ENCODE data around the gene TTC9.

DNA sequence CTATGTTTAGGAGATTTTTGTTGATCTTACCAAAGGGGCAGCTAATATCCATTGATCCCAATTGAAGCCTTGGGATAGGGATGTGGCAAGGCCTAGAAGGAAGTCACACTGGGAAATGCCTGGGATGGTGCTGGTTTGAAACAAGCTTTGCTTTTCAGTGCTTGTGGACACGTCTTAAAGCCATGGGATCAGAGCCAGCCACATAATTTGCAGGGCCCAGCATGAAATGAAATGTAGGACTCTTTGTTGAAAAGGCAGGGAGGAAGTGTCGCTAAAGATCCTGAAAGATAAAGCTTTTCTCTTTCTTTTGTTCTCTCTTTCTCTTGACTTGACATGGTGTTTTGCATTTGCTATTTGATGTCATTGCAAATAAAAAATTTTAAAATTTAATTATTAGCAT, 5.0 kb downstream of the TTC9 start:
- TF ChIP-seq, protein P1, sequence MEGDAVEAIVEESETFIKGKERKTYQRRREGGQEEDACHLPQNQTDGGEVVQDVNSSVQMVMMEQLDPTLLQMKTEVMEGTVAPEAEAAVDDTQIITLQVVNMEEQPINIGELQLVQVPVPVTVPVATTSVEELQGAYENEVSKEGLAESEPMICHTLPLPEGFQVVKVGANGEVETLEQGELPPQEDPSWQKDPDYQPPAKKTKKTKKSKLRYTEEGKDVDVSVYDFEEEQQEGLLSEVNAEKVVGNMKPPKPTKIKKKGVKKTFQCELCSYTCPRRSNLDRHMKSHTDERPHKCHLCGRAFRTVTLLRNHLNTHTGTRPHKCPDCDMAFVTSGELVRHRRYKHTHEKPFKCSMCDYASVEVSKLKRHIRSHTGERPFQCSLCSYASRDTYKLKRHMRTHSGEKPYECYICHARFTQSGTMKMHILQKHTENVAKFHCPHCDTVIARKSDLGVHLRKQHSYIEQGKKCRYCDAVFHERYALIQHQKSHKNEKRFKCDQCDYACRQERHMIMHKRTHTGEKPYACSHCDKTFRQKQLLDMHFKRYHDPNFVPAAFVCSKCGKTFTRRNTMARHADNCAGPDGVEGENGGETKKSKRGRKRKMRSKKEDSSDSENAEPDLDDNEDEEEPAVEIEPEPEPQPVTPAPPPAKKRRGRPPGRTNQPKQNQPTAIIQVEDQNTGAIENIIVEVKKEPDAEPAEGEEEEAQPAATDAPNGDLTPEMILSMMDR (IDR thresholded peaks at IDR 0.05): no peak
- no peak for TF ChIP-seq POLR2A (IDR thresholded peaks at IDR 0.05)

Data from lower leg skin (tissue), 3 donors.